ENCODE data around the gene SLC22A1. TPM values are rescaled to one million over a fixed set of nuclear protein-coding genes. Genes with fewer than 3 reads are reported as not detected.

SLC22A1 gene
- total RNA-seq, 1 experiment from 2014 or later, result 0.39 TPM

DNA sequence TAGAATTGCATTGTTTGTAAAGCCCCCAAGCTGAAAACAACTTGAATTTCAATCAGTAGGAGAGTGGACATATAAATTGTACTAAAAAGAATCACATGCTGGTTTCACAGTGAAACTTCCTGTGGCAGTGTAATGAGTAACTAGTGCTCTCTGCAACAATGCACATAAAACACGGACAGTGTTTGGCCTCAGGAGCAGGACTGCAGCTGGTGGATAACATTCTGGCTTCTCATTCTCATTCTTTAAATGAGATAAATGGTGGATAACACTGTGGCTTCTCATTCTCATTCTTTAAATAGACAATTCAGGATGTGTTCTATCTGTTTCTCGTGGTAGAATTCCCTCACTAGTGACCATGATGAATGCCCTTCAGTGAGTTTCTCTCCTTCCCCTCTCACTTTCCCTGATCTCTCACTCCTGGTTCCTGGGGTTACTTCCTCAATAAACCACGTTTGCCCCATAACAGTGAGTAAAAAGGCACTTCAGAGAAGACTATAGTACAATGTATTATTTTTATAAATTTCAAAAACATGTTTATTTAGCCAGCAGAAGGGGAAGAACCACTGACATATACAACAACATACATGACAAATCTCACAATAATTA is 77.1 kb downstream of the SLC22A1 start:
- H2BK12ac ChIP-seq (ENCODE audit: insufficient read length, low read depth, low read length), result no peak overlapping the region
- H3K4me2 ChIP-seq (ENCODE audit: insufficient read depth, insufficient read length, low read length), result no peak overlapping the region
- no peak overlapping the region for H3K18ac ChIP-seq (ENCODE audit: insufficient read length, low read depth, low read length)
- no peaks in the 10 kb centered on the region for H3K27me3 ChIP-seq (ENCODE audit: insufficient read depth, low read length)
- TF ChIP-seq, protein P1, sequence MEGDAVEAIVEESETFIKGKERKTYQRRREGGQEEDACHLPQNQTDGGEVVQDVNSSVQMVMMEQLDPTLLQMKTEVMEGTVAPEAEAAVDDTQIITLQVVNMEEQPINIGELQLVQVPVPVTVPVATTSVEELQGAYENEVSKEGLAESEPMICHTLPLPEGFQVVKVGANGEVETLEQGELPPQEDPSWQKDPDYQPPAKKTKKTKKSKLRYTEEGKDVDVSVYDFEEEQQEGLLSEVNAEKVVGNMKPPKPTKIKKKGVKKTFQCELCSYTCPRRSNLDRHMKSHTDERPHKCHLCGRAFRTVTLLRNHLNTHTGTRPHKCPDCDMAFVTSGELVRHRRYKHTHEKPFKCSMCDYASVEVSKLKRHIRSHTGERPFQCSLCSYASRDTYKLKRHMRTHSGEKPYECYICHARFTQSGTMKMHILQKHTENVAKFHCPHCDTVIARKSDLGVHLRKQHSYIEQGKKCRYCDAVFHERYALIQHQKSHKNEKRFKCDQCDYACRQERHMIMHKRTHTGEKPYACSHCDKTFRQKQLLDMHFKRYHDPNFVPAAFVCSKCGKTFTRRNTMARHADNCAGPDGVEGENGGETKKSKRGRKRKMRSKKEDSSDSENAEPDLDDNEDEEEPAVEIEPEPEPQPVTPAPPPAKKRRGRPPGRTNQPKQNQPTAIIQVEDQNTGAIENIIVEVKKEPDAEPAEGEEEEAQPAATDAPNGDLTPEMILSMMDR (conservative IDR thresholded peaks at IDR 0.05), result no peak
- H2BK120ac ChIP-seq (ENCODE audit: low read depth, low read length, poor library complexity, severe bottlenecking), result no peak overlapping the region
- no peak overlapping the region for H3K4ac ChIP-seq (ENCODE audit: low read depth, low read length)
- no CpG with 5 or more reads among the region's 3 CpGs for WGBS (ENCODE audit: extremely low coverage, insufficient read length, low lambda C conversion rate)
- H3K4me1 ChIP-seq (ENCODE audit: insufficient read depth, low read length), result no peaks in the 10 kb centered on the region
- no peak overlapping the region for H4K5ac ChIP-seq (ENCODE audit: insufficient read length, low read depth, low read length)
- no peak for DNase-seq
- no peak overlapping the region for H2BK20ac ChIP-seq (ENCODE audit: low read depth, low read length, poor library complexity, severe bottlenecking)
- H3K9me3 Mint-ChIP-seq, result peaks cover 14 to 25% of the 10 kb centered on the region in 2 experiments
- no peaks in the 10 kb centered on the region for H3K9me3 ChIP-seq (ENCODE audit: control insufficient read depth, low read depth, low read length)
- no peaks in the 10 kb centered on the region for H4K20me1 ChIP-seq (ENCODE audit: control insufficient read depth, insufficient read depth, insufficient read length)
- no peak overlapping the region for H3K56ac ChIP-seq (ENCODE audit: insufficient read length, low read depth, low read length)
- H3K4me3 Mint-ChIP-seq, result no peak overlapping the region
- no peak overlapping the region for H3K23ac ChIP-seq (ENCODE audit: insufficient read length, low read depth, low read length)
- H3K23me2 ChIP-seq (ENCODE audit: insufficient read length, low read depth, low read length, poor library complexity, severe bottlenecking), result no peaks in the 10 kb centered on the region
- no peak overlapping the region for H2BK5ac ChIP-seq (ENCODE audit: insufficient read length, low read length)
- H2AK5ac ChIP-seq (ENCODE audit: insufficient read length, low read length), result no peak overlapping the region
- H4K8ac ChIP-seq (replicated peaks; ENCODE audit: insufficient read length, low read depth, low read length), result no peak overlapping the region
- no peak overlapping the region for H3K27ac Mint-ChIP-seq
- no peaks in the 10 kb centered on the region for H3K79me2 ChIP-seq (ENCODE audit: insufficient read depth, low read length)
- H4K91ac ChIP-seq (ENCODE audit: insufficient read length, low read depth, low read length), result no peak overlapping the region
- no peaks in the 10 kb centered on the region for H3K4me1 Mint-ChIP-seq
- H3K36me3 Mint-ChIP-seq (ENCODE audit: insufficient read depth in 1 of 3, low read depth in 3 of 3), result peaks cover 0 to 12% (median 8%) of the 10 kb centered on the region in 3 experiments; a peak in 4 of 7 replicates
- H3K79me1 ChIP-seq (ENCODE audit: insufficient read depth, low read depth, low read length, poor library complexity, severe bottlenecking), result no peaks in the 10 kb centered on the region
- no peak overlapping the region for H2BK15ac ChIP-seq (ENCODE audit: low read depth, low read length)
- no peak overlapping the region for H3K27ac ChIP-seq (ENCODE audit: insufficient read length, low read depth, low read length)
- H2AFZ ChIP-seq (ENCODE audit: low read length), result no peak overlapping the region
- no peak overlapping the region for H3K9ac ChIP-seq (ENCODE audit: extremely low read depth, insufficient read length, low read length)
- no peaks in the 10 kb centered on the region for H3K27me3 Mint-ChIP-seq (ENCODE audit: low read depth)
- H3K14ac ChIP-seq (ENCODE audit: insufficient read depth, low read length), result no peak overlapping the region
- no peak overlapping the region for H3T11ph ChIP-seq (ENCODE audit: low read length)

Data from H9 (cell line).